H1 (cell line): ENCODE data around the gene UBE2F. TPM values are rescaled to one million over a fixed set of nuclear protein-coding genes. Genes with fewer than 3 reads are reported as not detected.

Source experiments
- CTCF ChIA-PET: fragments of 300-600 bp; sonication (Branson Sonifier 250); formaldehyde crosslinking; loops from one replicate; lab custom pipeline; 2021; ENCODE audit not compliant: partially characterized antibody; lab: Charles Lee
- POLR2A ChIA-PET: fragments of 300-600 bp; sonication (Branson Sonifier 250); formaldehyde crosslinking; loops from one replicate; lab custom pipeline; 2021; ENCODE audit warnings: inconsistent platforms; ENCODE audit not compliant: partially characterized antibody; lab: Charles Lee
- DNase-seq, 2 experiments: peaks; one replicate each; pipeline versions ENCODE4 v3.0.0 to v3.0.0-alpha.2; 2010 to 2022; ENCODE audit warnings: low spot score in 2 of 2, low read depth in 1 of 2, mixed read lengths in 1 of 2
- FAIRE-seq: peaks from 2 replicates; lab custom pipeline; 2011; peaks lifted over from hg19 to GRCh38; lab: Jason Lieb, UNC
- H2AFZ ChIP-seq: 2 replicates; pipeline ENCODE4 v1.8.1; 2012; ENCODE audit warnings: low read length, inconsistent platforms
- H2AK5ac ChIP-seq: 2 replicates; pipeline ENCODE4 v1.6.1; 2013; ENCODE audit warnings: low read depth, low read length
- H2BK120ac ChIP-seq: replicated peaks from 2 replicates; pipeline ENCODE3; 2013; ENCODE audit warnings: low read depth, low read length, inconsistent platforms
- H2BK12ac ChIP-seq: 2 replicates; pipeline ENCODE4 v1.6.1; 2013; ENCODE audit warnings: low read depth, low read length
- H2BK15ac ChIP-seq: 2 replicates; pipeline ENCODE4 v1.6.1; 2013; ENCODE audit warnings: low read length
- H2BK20ac ChIP-seq: 2 replicates; pipeline ENCODE4 v1.6.1; 2013; ENCODE audit warnings: low read length
- H2BK5ac ChIP-seq: 2 replicates; pipeline ENCODE4 v1.6.1; 2013; ENCODE audit warnings: low read depth, low read length
- H3K14ac ChIP-seq: 2 replicates; pipeline ENCODE4 v1.6.1; 2013; ENCODE audit warnings: inconsistent platforms; ENCODE audit not compliant: insufficient read length
- H3K18ac ChIP-seq: 2 replicates; pipeline ENCODE4 v1.6.1; 2013; ENCODE audit warnings: low read length; ENCODE audit errors: extremely low read depth
- H3K23ac ChIP-seq: 2 replicates; pipeline ENCODE4 v1.6.1; 2013; ENCODE audit warnings: inconsistent platforms; ENCODE audit not compliant: insufficient read length
- H3K23me2 ChIP-seq: 2 replicates; pipeline ENCODE4 v1.6.1; 2013; ENCODE audit warnings: low read depth, low read length
- H3K27ac ChIP-seq: 2 replicates; pipeline ENCODE4 v1.6.1; 2011; ENCODE audit warnings: low read depth, low read length, inconsistent platforms
- H3K27me3 ChIP-seq, 4 experiments: replicated peaks in 1 of 4; 1 replicate in 1 of 4; 2 replicates in 3 of 4; pipeline versions ENCODE4 v1.6.1 to v1.8.1; 2011 to 2013; ENCODE audit warnings: low read length in 3 of 4, mild to moderate bottlenecking in 3 of 4, inconsistent platforms in 2 of 4, mixed read lengths in 2 of 4, moderate library complexity in 1 of 4; ENCODE audit not compliant: control insufficient read depth in 3 of 4, insufficient read depth in 3 of 4; ENCODE audit errors: extremely low read depth in 1 of 4
- H3K36me3 ChIP-seq, 4 experiments: 2 replicates each; pipeline versions ENCODE4 v1.6.1 to v1.8.1; 2011 to 2013; ENCODE audit warnings: mild to moderate bottlenecking in 4 of 4, low read length in 3 of 4, moderate library complexity in 2 of 4, control low read depth in 1 of 4, inconsistent platforms in 1 of 4; ENCODE audit not compliant: insufficient read depth in 4 of 4, control insufficient read depth in 2 of 4
- H3K4ac ChIP-seq: replicated peaks from 2 replicates; pipeline ENCODE3; 2013; ENCODE audit warnings: low read length, low read depth, mixed read lengths, inconsistent platforms; ENCODE audit not compliant: insufficient read length
- H3K4me1 ChIP-seq, 4 experiments: replicated peaks in 1 of 4; 1 replicate in 1 of 4; 2 replicates in 3 of 4; pipeline versions ENCODE4 v1.6.1 to v1.8.1; 2011 to 2013; ENCODE audit warnings: low read length in 3 of 4, inconsistent platforms in 2 of 4, mixed read lengths in 1 of 4; ENCODE audit not compliant: insufficient read depth in 4 of 4, control insufficient read depth in 3 of 4
- H3K4me2 ChIP-seq, 2 experiments: 2 replicates each; pipeline versions ENCODE4 v1.6.1 to v1.8.1; 2011 to 2013; ENCODE audit warnings: low read depth in 2 of 2, low read length in 2 of 2, control low read depth in 1 of 2, inconsistent platforms in 1 of 2, mild to moderate bottlenecking in 1 of 2; ENCODE audit not compliant: insufficient read depth in 1 of 2
- H3K4me3 ChIP-seq, 4 experiments: fragments of 200-600, 300-600 bp in 1 of 4; sonication (generic), shearing (Covaris generic), sonication (Bioruptor Twin) in 1 of 4; 2 replicates each; pipeline versions ENCODE4 v1.5.1 to v1.8.1; 2011 to 2016; ENCODE audit warnings: low read length in 4 of 4, low read depth in 3 of 4, control low read depth in 2 of 4, inconsistent platforms in 2 of 4, mild to moderate bottlenecking in 2 of 4, mixed read lengths in 1 of 4, moderate library complexity in 1 of 4; ENCODE audit not compliant: insufficient read depth in 2 of 4; ENCODE audit errors: extremely low read depth in 1 of 4
- H3K56ac ChIP-seq: replicated peaks from 2 replicates; pipeline ENCODE3; 2013; ENCODE audit warnings: low read depth, mild to moderate bottlenecking, mixed read lengths, low read length, inconsistent platforms; ENCODE audit not compliant: insufficient read length
- H3K79me1 ChIP-seq: 2 replicates; pipeline ENCODE4 v1.6.1; 2013; ENCODE audit warnings: low read depth, low read length, control low read depth
- H3K79me2 ChIP-seq, 2 experiments: 2 replicates each; pipeline versions ENCODE4 v1.6.1 to v1.8.1; 2012 to 2013; ENCODE audit warnings: low read length in 2 of 2, mild to moderate bottlenecking in 2 of 2, inconsistent platforms in 1 of 2; ENCODE audit not compliant: insufficient read depth in 2 of 2, control insufficient read depth in 1 of 2
- H3K9ac ChIP-seq, 4 experiments: replicated peaks in 1 of 4; 1 replicate in 1 of 4; 2 replicates in 3 of 4; pipeline versions ENCODE4 v1.6.1 to v1.8.1; 2011 to 2013; ENCODE audit warnings: low read depth in 3 of 4, low read length in 3 of 4, control low read depth in 2 of 4, mild to moderate bottlenecking in 2 of 4, moderate library complexity in 2 of 4, inconsistent platforms in 1 of 4; ENCODE audit errors: extremely low read depth in 1 of 4
- H3K9me3 ChIP-seq, 2 experiments: 2 replicates each; pipeline versions ENCODE4 v1.6.1 to v1.8.1; 2012 to 2013; ENCODE audit warnings: mild to moderate bottlenecking in 2 of 2, moderate library complexity in 2 of 2, control low read depth in 1 of 2, inconsistent platforms in 1 of 2, low read depth in 1 of 2, low read length in 1 of 2, mixed read lengths in 1 of 2; ENCODE audit not compliant: insufficient read depth in 2 of 2
- H4K20me1 ChIP-seq, 2 experiments: replicated peaks in 1 of 2; 2 replicates each; pipeline versions ENCODE3 to v1.8.1; 2011 to 2013; ENCODE audit warnings: inconsistent platforms in 2 of 2, low read length in 2 of 2, mild to moderate bottlenecking in 1 of 2; ENCODE audit not compliant: insufficient read depth in 2 of 2, control insufficient read depth in 1 of 2
- H4K5ac ChIP-seq: 2 replicates; pipeline ENCODE4 v1.6.1; 2013; ENCODE audit warnings: low read length, low read depth, mixed read lengths, inconsistent platforms; ENCODE audit not compliant: insufficient read length
- H4K8ac ChIP-seq: 2 replicates; pipeline ENCODE4 v1.8.0; 2013; ENCODE audit warnings: mild to moderate bottlenecking, moderate library complexity, low read length, inconsistent platforms; ENCODE audit not compliant: insufficient read depth; ENCODE audit errors: extremely low read depth
- H4K91ac ChIP-seq: replicated peaks from 2 replicates; pipeline ENCODE3; 2013; ENCODE audit warnings: low read length, mixed read lengths, inconsistent platforms; ENCODE audit not compliant: insufficient read length
- ATF2 ChIP-seq: IDR thresholded peaks from 2 replicates; pipeline ENCODE4 v1.6.1; 2012; ENCODE audit warnings: low read length, inconsistent platforms
- CHD1 ChIP-seq: IDR thresholded peaks from 2 replicates; pipeline ENCODE4 v1.6.1; 2012; ENCODE audit warnings: low read depth, low read length, improper control_type of control experiment
- EGR1 ChIP-seq: IDR thresholded peaks from 2 replicates; pipeline ENCODE4 v1.6.1; 2011; ENCODE audit warnings: low read depth, low read length, borderline replicate concordance
- EP300 ChIP-seq, 2 experiments: IDR thresholded peaks; 1 replicate in 1 of 2; 2 replicates in 1 of 2; pipeline ENCODE4 v1.6.1; 2011 to 2012; ENCODE audit warnings: low read depth in 2 of 2, low read length in 2 of 2, mild to moderate bottlenecking in 2 of 2, borderline replicate concordance in 1 of 2, inconsistent platforms in 1 of 2, moderate library complexity in 1 of 2
- HDAC6 ChIP-seq: IDR thresholded peaks from one replicate; pipeline ENCODE4 v1.7.1; 2012; ENCODE audit warnings: low read depth, mild to moderate bottlenecking, inconsistent platforms, low read length, moderate library complexity
- KDM4A ChIP-seq: IDR thresholded peaks from one replicate; pipeline ENCODE4 v1.7.1; 2012; ENCODE audit warnings: low read depth, mild to moderate bottlenecking, moderate library complexity, low read length, inconsistent platforms; ENCODE audit not compliant: severe bottlenecking
- POLR2A ChIP-seq, 2 experiments: IDR thresholded peaks; 1 replicate in 1 of 2; 2 replicates in 1 of 2; pipeline ENCODE4 v1.6.1; 2011; ENCODE audit warnings: low read depth in 2 of 2, low read length in 2 of 2, mild to moderate bottlenecking in 2 of 2; ENCODE audit errors: control extremely low read depth in 1 of 2
- SIRT6 ChIP-seq: IDR thresholded peaks from one replicate; pipeline ENCODE4 v1.7.1; 2012; ENCODE audit warnings: low read length, inconsistent platforms
- SIX5 ChIP-seq: IDR thresholded peaks from 2 replicates; pipeline ENCODE4 v1.6.1; 2011; ENCODE audit warnings: mild to moderate bottlenecking, low read depth, low read length
- TBP ChIP-seq: IDR thresholded peaks from 2 replicates; pipeline ENCODE4 v1.6.1; 2011; ENCODE audit warnings: low read depth, low read length, improper control_type of control experiment
- TCF12 ChIP-seq: IDR thresholded peaks from 2 replicates; pipeline ENCODE4 v1.6.1; 2011; ENCODE audit warnings: low read depth, mild to moderate bottlenecking, low read length
- YY1 ChIP-seq: IDR thresholded peaks from 2 replicates; pipeline ENCODE4 v1.6.1; 2011; ENCODE audit warnings: low read depth, mild to moderate bottlenecking, low read length
- WGBS, 2 experiments: shearing (Covaris generic) in 1 of 2; methylation state at CpG; one replicate each; pipeline versions ENCODE4 v1.1.6 to v1.1.7; 2013 to 2015; ENCODE audit warnings: low lambda C conversion rate in 2 of 2, mixed read lengths in 2 of 2, inconsistent platforms in 1 of 2, low coverage in 1 of 2, missing lambda C conversion rate in 1 of 2; ENCODE audit not compliant: insufficient replicate concordance in 2 of 2, insufficient coverage in 1 of 2, insufficient read length in 1 of 2; ENCODE audit errors: extremely low coverage in 1 of 2, missing lambda C conversion rate in 1 of 2; 5-methylcytosine and 5-hydroxymethylcytosine counted together
- polyA plus RNA-seq, 7 experiments: library from polyadenylated mRNA; depleted of rRNA in 3 of 7; stranded (reverse) in 5 of 7; unstranded in 2 of 7; fragments of >200 nt in 5 of 7; fragments of 200-250 nt in 2 of 7; gene quantifications; 1 replicate in 5 of 7; 2 replicates in 1 of 7; 4 replicates in 1 of 7; pipeline versions ENCODE4 v1.2.1 to v1.2.3, GENCODE V29; 2011 to 2013; ENCODE audit warnings: missing spikeins in 2 of 7, mixed read lengths in 2 of 7
- total RNA-seq: library from RNA; stranded (reverse); fragmentation: NEBNext Ultra II Directional; extraction: Animal tissue kit (Norgen Biotek cat#: 25700); gene quantifications from 2 replicates; pipeline ENCODE4 v1.2.1, GENCODE V29; 2021
- TF ChIP-seq, protein P1 (sequence below): IDR thresholded peaks from 2 replicates; pipeline ENCODE4 v1.6.1; 2012; ENCODE audit warnings: inconsistent platforms

UBE2F gene
- total and polyA plus RNA-seq, 2 of the 8 experiments (the other 6 are each of a cell fraction or from before 2014, with no cell fraction given) = 43.3 to 59.8 TPM

DNA sequence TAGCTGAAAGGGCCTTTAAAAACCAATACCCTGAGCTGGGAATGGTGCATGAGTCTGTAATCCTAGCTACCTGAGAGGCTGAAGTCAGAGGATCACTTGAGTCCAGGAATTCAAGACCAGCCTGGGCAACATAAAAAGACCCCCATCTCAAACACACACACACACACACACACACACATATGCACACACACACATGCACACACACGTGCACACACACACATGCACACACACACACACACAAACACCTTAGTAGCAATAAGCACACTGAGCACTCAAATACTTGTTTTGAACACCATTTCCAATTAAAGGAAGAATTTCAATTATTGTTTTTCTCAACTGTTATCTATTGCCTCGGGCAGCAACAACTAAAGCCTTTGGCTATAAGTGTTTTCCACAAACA, 25.6 kb upstream of the UBE2F start:
- CTCF ChIA-PET = interaction anchor here (0.6 to 1.6 kb wide), 3 partner anchors 17 to 1217 kb away, joined by 3 to 8 read pairs (median 4); no protein-coding TSS in a partner anchor
- no peak for FAIRE-seq
- no peak for TF ChIP-seq KDM4A
- TF ChIP-seq, protein P1, sequence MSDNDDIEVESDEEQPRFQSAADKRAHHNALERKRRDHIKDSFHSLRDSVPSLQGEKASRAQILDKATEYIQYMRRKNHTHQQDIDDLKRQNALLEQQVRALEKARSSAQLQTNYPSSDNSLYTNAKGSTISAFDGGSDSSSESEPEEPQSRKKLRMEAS = no peak
- TF ChIP-seq CHD1 = no peak
- TF ChIP-seq SIRT6 = no peak
- no peak for TF ChIP-seq HDAC6
- TF ChIP-seq EGR1 = no peak
- no peak for TF ChIP-seq ATF2
- TF ChIP-seq TBP = no peak
- TF ChIP-seq SIX5 = no peak
- no peak for TF ChIP-seq POLR2A (IDR thresholded peaks at IDR 0.05; ENCODE audit: control extremely low read depth in 1 of 2, low read depth in 2 of 2, low read length in 2 of 2)
- no peak for TF ChIP-seq YY1
- TF ChIP-seq EP300 (IDR thresholded peaks at IDR 0.05; ENCODE audit: borderline replicate concordance in 1 of 2, low read depth in 2 of 2, low read length in 2 of 2) = no peak
- no peak for TF ChIP-seq TCF12

More for the DNA sequence above, 25.6 kb upstream of the UBE2F start:
- Histone ChIP-seq H4K8ac (no peak overlapping the region), H4K91ac (no peak overlapping the region), H2AK5ac (no peak overlapping the region), H4K20me1 (no peaks in the 10 kb centered on the region), H2BK15ac (0 out of 2 replicates have a peak overlapping the region, but pooled peaks have one; percentile 81), H3K27me3 (no peaks in the 10 kb centered on the region), H3K4me3 (no peak overlapping the region), H2BK5ac (no peak overlapping the region; the same call in 1 of the 2 replicates), H4K5ac (no peak overlapping the region), H3K27ac (no peak overlapping the region), H3K4me1 (no peaks in the 10 kb centered on the region; a peak in 1 of 7 replicates), H3K23me2 (peaks cover 2% of the 10 kb centered on the region; the same call in 1 of the 2 replicates), H3K36me3 (no peaks in the 10 kb centered on the region), H2BK20ac (no peak overlapping the region), H3K9me3 (peaks cover 3 to 6% of the 10 kb centered on the region in 2 experiments; a peak in 2 of 4 replicates), H3K14ac (no peak overlapping the region), H3K56ac (no peak overlapping the region), H3K4ac (no peak overlapping the region), H3K9ac (no peak overlapping the region), H2BK12ac (0 out of 2 replicates have a peak overlapping the region, but pooled peaks have one; percentile 68), H3K4me2 (no peak overlapping the region), H3K23ac (no peak overlapping the region), H2AFZ (no peak overlapping the region), H3K79me2 (no peaks in the 10 kb centered on the region), H3K79me1 (no peaks in the 10 kb centered on the region), H2BK120ac (no peak overlapping the region), H3K18ac (no peak overlapping the region)
- DNase-seq = no peak
- 88% methylated on average over 2 of the region's 2 CpGs; no CpG with 5 or more reads in 1 of the 2 experiments for WGBS, 2 experiments
- POLR2A ChIA-PET = interaction anchor here (0.9 kb wide), 1 partner anchor 83 kb away, joined by 3 read pairs; no protein-coding TSS in a partner anchor
